ENCODE measurements around the gene JAGN1. TPM values are rescaled to one million over a fixed set of nuclear protein-coding genes. Genes with fewer than 3 reads are reported as not detected.

JAGN1 gene
- polyA plus RNA-seq, 1 donor = 44.4 TPM

Other genes with a start within 250 kb of the JAGN1 start
- 37.7 TPM for gene MTMR14, start 241.1 kb upstream of the JAGN1 start, polyA plus RNA-seq (ENCODE audit: insufficient read length)
- not detected for gene CPNE9, start 186.8 kb upstream of the JAGN1 start, polyA plus RNA-seq (ENCODE audit: insufficient read length)
- 17.9 TPM for gene BRPF1, start 158.9 kb upstream of the JAGN1 start, polyA plus RNA-seq (ENCODE audit: insufficient read length)
- 72.2 TPM for gene OGG1, start 140.7 kb upstream of the JAGN1 start, polyA plus RNA-seq (ENCODE audit: insufficient read length)
- 14.6 TPM for gene CAMK1, start 120.7 kb upstream of the JAGN1 start, polyA plus RNA-seq (ENCODE audit: insufficient read length)
- 64.1 TPM for gene TADA3, start 98.1 kb upstream of the JAGN1 start, polyA plus RNA-seq (ENCODE audit: insufficient read length)
- gene ARPC4, start 97.5 kb upstream of the JAGN1 start, polyA plus RNA-seq (ENCODE audit: insufficient read length) = 125 TPM
- 73.4 TPM for gene TTLL3, start 80.3 kb upstream of the JAGN1 start, polyA plus RNA-seq (ENCODE audit: insufficient read length)
- 36.1 TPM for gene RPUSD3, start 46.6 kb upstream of the JAGN1 start, polyA plus RNA-seq (ENCODE audit: insufficient read length)
- gene CIDEC, start 10.4 kb upstream of the JAGN1 start, polyA plus RNA-seq (ENCODE audit: insufficient read length) = not detected
- gene IL17RE, start 12.2 kb downstream of the JAGN1 start, polyA plus RNA-seq (ENCODE audit: insufficient read length) = 18.6 TPM
- 38.3 TPM for gene IL17RC, start 26.5 kb downstream of the JAGN1 start, polyA plus RNA-seq (ENCODE audit: insufficient read length)
- 46.3 TPM for gene CRELD1, start 43.2 kb downstream of the JAGN1 start, polyA plus RNA-seq (ENCODE audit: insufficient read length)
- 4.4 TPM for gene PRRT3, start 61.8 kb downstream of the JAGN1 start, polyA plus RNA-seq (ENCODE audit: insufficient read length)
- gene EMC3, start 96.2 kb downstream of the JAGN1 start, polyA plus RNA-seq (ENCODE audit: insufficient read length) = 82.8 TPM
- 29.4 TPM for gene FANCD2, start 135.8 kb downstream of the JAGN1 start, polyA plus RNA-seq (ENCODE audit: insufficient read length)
- 0.81 TPM for gene FANCD2OS, start 217.6 kb downstream of the JAGN1 start, polyA plus RNA-seq (ENCODE audit: insufficient read length)
- gene BRK1, start 225.1 kb downstream of the JAGN1 start, polyA plus RNA-seq (ENCODE audit: insufficient read length) = 194 TPM